ENCODE data around the gene PLPPR4.

DNA sequence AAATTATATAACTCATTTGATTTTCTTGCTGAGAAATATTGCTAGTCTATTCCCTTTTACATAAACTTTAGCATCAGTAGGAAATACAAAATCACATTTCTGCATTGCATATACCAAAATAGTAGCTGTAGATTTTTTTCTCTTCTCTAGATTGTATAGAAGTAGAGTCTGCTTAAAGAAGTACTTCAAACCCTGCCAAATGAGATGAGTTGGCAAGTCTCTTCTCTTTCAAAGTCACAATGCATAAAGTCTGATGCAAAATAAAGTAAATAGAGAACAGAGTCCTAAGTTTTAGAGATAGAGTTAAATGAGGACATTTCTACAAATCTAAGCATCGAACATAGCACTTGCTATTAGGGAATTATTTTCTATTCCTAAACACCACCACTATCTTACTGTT lies 6.4 kb downstream of the PLPPR4 start:
- TF ChIP-seq EZH2 (IDR thresholded peaks at IDR 0.05; ENCODE audit: borderline replicate concordance, insufficient read depth, low read depth, low read length, poor library complexity, severe bottlenecking), result no peak
- no peak for TF ChIP-seq CTCF (IDR thresholded peaks at IDR 0.05)

All from B cell (primary cell).